Measurements from ENCODE around the gene TMEM81. TPM values are rescaled to one million over a fixed set of nuclear protein-coding genes. Genes with fewer than 3 reads are reported as not detected.

Gene TMEM81
- total and polyA plus RNA-seq, 2 experiments from 2014 or later, result 3.6 to 4.5 TPM

DNA sequence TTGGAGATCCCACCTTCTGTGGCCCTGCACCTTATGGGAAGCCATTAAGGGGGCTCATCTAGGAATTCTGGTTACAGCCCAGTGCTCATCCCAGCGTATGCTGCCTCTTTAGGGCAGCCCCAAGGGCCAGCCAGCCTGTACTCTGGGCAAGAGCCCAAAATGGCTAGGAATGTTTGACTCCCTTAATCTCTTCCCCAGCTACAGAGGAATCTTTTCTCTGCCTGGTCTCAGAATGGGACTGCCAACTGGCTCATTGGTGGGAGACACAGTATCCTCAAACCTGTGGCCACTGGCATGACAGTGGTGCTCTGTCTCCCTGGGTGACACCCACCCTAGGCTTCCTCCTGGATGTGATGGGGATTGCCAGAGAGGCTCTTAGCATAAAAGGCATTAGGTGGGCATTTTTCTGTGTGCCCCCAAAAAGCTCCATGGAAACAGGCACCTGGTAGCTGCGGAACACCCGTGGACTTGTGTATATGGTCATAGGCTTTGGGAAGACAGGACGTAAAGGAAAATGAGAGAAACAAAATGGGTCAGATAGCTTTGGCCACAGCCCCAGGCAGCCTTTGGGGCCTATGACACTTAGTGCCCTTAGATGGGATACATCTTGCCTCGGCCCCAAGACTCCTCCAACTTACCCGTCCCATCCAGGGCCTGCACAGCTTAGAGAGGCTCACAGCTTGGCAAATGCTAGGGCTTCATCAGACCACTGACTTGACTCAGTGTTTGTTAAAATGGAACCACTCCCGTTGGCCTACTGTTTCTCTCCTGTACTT, 6.9 kb downstream of the TMEM81 start:
- DNase-seq (ENCODE audit: low spot score) (no peak), ATAC-seq (no peak)
- H3K27ac Mint-ChIP-seq, result no peak overlapping the region
- no peak overlapping the region for H3K4me3 Mint-ChIP-seq
- Histone ChIP-seq H3K79me2 (replicated peaks; ENCODE audit: insufficient read depth) (no peaks in the 10 kb centered on the region), H3K4me1 (ENCODE audit: insufficient read depth) (no peaks in the 10 kb centered on the region), H4K20me1 (replicated peaks; ENCODE audit: insufficient read depth) (no peaks in the 10 kb centered on the region), H3K9me2 (ENCODE audit: insufficient read depth) (no peaks in the 10 kb centered on the region), H3K4me2 (no peak overlapping the region), H3K27me3 (ENCODE audit: insufficient read depth) (no peaks in the 10 kb centered on the region), H2AFZ (no peak overlapping the region), H3K27ac (ENCODE audit: low read depth) (no peak overlapping the region), H3K36me3 (ENCODE audit: insufficient read depth) (no peaks in the 10 kb centered on the region), H3K4me3 (no peak overlapping the region), H3F3A (replicated peaks; ENCODE audit: low read depth) (no peaks in the 10 kb centered on the region)
- TF ChIP-seq, protein P1, sequence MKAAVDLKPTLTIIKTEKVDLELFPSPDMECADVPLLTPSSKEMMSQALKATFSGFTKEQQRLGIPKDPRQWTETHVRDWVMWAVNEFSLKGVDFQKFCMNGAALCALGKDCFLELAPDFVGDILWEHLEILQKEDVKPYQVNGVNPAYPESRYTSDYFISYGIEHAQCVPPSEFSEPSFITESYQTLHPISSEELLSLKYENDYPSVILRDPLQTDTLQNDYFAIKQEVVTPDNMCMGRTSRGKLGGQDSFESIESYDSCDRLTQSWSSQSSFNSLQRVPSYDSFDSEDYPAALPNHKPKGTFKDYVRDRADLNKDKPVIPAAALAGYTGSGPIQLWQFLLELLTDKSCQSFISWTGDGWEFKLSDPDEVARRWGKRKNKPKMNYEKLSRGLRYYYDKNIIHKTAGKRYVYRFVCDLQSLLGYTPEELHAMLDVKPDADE (IDR thresholded peaks at IDR 0.05), result no peak
- no peak for TF ChIP-seq CREB1 (CRISPR knock-in tag; IDR thresholded peaks at IDR 0.05; ENCODE audit: low read depth)
- TF ChIP-seq, protein P2, sequence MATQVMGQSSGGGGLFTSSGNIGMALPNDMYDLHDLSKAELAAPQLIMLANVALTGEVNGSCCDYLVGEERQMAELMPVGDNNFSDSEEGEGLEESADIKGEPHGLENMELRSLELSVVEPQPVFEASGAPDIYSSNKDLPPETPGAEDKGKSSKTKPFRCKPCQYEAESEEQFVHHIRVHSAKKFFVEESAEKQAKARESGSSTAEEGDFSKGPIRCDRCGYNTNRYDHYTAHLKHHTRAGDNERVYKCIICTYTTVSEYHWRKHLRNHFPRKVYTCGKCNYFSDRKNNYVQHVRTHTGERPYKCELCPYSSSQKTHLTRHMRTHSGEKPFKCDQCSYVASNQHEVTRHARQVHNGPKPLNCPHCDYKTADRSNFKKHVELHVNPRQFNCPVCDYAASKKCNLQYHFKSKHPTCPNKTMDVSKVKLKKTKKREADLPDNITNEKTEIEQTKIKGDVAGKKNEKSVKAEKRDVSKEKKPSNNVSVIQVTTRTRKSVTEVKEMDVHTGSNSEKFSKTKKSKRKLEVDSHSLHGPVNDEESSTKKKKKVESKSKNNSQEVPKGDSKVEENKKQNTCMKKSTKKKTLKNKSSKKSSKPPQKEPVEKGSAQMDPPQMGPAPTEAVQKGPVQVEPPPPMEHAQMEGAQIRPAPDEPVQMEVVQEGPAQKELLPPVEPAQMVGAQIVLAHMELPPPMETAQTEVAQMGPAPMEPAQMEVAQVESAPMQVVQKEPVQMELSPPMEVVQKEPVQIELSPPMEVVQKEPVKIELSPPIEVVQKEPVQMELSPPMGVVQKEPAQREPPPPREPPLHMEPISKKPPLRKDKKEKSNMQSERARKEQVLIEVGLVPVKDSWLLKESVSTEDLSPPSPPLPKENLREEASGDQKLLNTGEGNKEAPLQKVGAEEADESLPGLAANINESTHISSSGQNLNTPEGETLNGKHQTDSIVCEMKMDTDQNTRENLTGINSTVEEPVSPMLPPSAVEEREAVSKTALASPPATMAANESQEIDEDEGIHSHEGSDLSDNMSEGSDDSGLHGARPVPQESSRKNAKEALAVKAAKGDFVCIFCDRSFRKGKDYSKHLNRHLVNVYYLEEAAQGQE (IDR thresholded peaks at IDR 0.05; ENCODE audit: unreplicated experiment), result no peak
- no peak for TF ChIP-seq STAT1 (IDR thresholded peaks at IDR 0.05; ENCODE audit: unreplicated experiment)
- TF ChIP-seq ZNF114 (CRISPR knock-in tag; IDR thresholded peaks at IDR 0.05), result no peak
- no peak for TF ChIP-seq EZH2phosphoT487 (IDR thresholded peaks at IDR 0.05; ENCODE audit: unreplicated experiment)
- TF ChIP-seq EZH2 (IDR thresholded peaks at IDR 0.05; ENCODE audit: low read depth, unreplicated experiment), result no peak
- TF ChIP-seq NANOG (IDR thresholded peaks at IDR 0.05; ENCODE audit: borderline replicate concordance), result no peak
- TF ChIP-seq ZNF331 (CRISPR knock-in tag; IDR thresholded peaks at IDR 0.05; ENCODE audit: low read depth), result no peak
- TF ChIP-seq POLR2AphosphoS5 (IDR thresholded peaks at IDR 0.05; ENCODE audit: low read depth), result no peak
- no peak for TF ChIP-seq JUNB (IDR thresholded peaks at IDR 0.05; ENCODE audit: unreplicated experiment)
- TF ChIP-seq, protein P3, sequence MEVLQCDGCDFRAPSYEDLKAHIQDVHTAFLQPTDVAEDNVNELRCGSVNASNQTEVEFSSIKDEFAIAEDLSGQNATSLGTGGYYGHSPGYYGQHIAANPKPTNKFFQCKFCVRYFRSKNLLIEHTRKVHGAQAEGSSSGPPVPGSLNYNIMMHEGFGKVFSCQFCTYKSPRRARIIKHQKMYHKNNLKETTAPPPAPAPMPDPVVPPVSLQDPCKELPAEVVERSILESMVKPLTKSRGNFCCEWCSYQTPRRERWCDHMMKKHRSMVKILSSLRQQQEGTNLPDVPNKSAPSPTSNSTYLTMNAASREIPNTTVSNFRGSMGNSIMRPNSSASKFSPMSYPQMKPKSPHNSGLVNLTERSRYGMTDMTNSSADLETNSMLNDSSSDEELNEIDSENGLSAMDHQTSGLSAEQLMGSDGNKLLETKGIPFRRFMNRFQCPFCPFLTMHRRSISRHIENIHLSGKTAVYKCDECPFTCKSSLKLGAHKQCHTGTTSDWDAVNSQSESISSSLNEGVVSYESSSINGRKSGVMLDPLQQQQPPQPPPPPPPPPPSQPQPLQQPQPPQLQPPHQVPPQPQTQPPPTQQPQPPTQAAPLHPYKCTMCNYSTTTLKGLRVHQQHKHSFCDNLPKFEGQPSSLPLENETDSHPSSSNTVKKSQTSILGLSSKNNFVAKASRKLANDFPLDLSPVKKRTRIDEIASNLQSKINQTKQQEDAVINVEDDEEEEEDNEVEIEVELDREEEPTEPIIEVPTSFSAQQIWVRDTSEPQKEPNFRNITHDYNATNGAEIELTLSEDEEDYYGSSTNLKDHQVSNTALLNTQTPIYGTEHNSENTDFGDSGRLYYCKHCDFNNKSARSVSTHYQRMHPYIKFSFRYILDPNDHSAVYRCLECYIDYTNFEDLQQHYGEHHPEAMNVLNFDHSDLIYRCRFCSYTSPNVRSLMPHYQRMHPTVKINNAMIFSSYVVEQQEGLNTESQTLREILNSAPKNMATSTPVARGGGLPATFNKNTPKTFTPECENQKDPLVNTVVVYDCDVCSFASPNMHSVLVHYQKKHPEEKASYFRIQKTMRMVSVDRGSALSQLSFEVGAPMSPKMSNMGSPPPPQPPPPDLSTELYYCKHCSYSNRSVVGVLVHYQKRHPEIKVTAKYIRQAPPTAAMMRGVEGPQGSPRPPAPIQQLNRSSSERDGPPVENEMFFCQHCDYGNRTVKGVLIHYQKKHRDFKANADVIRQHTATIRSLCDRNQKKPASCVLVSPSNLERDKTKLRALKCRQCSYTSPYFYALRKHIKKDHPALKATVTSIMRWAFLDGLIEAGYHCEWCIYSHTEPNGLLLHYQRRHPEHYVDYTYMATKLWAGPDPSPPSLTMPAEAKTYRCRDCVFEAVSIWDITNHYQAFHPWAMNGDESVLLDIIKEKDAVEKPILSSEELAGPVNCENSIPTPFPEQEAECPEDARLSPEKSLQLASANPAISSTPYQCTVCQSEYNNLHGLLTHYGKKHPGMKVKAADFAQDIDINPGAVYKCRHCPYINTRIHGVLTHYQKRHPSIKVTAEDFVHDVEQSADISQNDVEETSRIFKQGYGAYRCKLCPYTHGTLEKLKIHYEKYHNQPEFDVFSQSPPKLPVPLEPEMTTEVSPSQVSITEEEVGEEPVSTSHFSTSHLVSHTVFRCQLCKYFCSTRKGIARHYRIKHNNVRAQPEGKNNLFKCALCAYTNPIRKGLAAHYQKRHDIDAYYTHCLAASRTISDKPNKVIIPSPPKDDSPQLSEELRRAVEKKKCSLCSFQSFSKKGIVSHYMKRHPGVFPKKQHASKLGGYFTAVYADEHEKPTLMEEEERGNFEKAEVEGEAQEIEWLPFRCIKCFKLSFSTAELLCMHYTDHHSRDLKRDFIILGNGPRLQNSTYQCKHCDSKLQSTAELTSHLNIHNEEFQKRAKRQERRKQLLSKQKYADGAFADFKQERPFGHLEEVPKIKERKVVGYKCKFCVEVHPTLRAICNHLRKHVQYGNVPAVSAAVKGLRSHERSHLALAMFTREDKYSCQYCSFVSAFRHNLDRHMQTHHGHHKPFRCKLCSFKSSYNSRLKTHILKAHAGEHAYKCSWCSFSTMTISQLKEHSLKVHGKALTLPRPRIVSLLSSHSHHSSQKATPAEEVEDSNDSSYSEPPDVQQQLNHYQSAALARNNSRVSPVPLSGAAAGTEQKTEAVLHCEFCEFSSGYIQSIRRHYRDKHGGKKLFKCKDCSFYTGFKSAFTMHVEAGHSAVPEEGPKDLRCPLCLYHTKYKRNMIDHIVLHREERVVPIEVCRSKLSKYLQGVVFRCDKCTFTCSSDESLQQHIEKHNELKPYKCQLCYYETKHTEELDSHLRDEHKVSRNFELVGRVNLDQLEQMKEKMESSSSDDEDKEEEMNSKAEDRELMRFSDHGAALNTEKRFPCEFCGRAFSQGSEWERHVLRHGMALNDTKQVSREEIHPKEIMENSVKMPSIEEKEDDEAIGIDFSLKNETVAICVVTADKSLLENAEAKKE (CRISPR knock-in tag; IDR thresholded peaks at IDR 0.05), result no peak
- no peak for TF ChIP-seq CTCF (conservative IDR thresholded peaks at IDR 0.05; ENCODE audit: low read depth in 2 of 2)
- H3K9me3 Mint-ChIP-seq, result no peaks in the 10 kb centered on the region
- peaks cover 5% of the 10 kb centered on the region for H3K27me3 Mint-ChIP-seq (ENCODE audit: insufficient read depth, low read depth, poor library complexity)
- H3K36me3 Mint-ChIP-seq (ENCODE audit: low read depth), result no peaks in the 10 kb centered on the region
- no peaks in the 10 kb centered on the region for H3K4me1 Mint-ChIP-seq
